GM13977 (cell line): ENCODE measurements around the gene UBE2I.

Experiments
- DNase-seq: peaks from one replicate; pipeline ENCODE4 v3.0.0; 2012; ENCODE audit warnings: low spot score
- in situ Hi-C: fragments of 300-500 bp; cut with MboI; formaldehyde crosslinking; loops from one replicate; pipeline ENCODE4 v1.12.0; 2022; ENCODE audit warnings: low sequenced_read_pairs, low pct_unique_long_range_greater_than_20kb, mixed read lengths, inconsistent platforms; ENCODE audit not compliant: unreplicated experiment
- TF ChIP-seq, protein P1 (sequence below): IDR thresholded peaks from 2 replicates; pipeline ENCODE4 v1.5.1; 2012; ENCODE audit warnings: mild to moderate bottlenecking, control low read depth; ENCODE audit not compliant: insufficient read depth; ENCODE audit errors: extremely low read depth, missing control alignments

UBE2I gene

DNA sequence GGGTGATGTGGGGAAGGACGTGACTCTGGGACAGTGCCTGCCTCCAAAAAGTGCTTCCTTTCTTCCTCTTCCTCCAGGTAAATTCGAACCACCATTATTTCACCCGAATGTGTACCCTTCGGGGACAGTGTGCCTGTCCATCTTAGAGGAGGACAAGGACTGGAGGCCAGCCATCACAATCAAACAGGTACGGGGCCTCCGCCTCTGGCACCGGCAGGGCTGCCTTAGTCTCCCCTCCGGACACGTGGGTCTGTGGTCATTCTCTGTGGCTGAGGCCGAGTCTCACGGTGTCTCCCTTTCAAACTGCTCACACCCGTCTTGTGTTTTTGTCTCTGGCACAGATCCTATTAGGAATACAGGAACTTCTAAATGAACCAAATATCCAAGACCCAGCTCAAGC is 10.7 kb downstream of the UBE2I start:
- in situ Hi-C loops = no loop called here
- TF ChIP-seq, protein P1, sequence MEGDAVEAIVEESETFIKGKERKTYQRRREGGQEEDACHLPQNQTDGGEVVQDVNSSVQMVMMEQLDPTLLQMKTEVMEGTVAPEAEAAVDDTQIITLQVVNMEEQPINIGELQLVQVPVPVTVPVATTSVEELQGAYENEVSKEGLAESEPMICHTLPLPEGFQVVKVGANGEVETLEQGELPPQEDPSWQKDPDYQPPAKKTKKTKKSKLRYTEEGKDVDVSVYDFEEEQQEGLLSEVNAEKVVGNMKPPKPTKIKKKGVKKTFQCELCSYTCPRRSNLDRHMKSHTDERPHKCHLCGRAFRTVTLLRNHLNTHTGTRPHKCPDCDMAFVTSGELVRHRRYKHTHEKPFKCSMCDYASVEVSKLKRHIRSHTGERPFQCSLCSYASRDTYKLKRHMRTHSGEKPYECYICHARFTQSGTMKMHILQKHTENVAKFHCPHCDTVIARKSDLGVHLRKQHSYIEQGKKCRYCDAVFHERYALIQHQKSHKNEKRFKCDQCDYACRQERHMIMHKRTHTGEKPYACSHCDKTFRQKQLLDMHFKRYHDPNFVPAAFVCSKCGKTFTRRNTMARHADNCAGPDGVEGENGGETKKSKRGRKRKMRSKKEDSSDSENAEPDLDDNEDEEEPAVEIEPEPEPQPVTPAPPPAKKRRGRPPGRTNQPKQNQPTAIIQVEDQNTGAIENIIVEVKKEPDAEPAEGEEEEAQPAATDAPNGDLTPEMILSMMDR = no peak
- no peak for DNase-seq

DNA sequence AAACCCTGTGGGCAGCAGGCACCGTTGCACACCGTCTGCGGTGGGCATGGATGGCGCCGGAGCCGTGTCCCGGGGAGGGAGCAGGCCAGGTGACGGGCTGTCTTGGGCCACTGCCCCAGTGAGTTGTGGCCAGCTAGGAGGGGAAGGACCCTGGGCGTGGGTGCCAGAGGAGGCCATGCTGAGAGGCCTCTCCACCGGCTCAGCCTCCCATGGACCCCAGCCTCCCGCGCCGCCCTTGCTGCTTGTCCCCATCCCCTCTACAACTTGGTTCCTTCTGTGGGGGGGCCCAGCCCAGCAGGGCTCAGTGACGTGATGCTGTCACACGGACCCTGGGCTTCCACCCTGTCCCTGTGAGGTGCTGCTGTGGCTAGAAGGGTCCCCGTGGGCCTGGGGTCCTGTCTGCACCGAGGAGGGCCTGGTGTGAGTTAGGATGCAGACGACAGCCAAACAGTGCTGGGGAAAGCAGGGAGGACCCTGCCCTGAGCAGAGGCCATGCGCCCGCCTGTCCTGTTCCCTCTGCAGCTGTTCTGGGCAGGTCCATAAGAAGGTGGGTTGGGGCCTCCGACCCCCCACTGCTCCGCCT is 11.3 kb downstream of the UBE2I start:
- in situ Hi-C loops = no loop called here

DNA sequence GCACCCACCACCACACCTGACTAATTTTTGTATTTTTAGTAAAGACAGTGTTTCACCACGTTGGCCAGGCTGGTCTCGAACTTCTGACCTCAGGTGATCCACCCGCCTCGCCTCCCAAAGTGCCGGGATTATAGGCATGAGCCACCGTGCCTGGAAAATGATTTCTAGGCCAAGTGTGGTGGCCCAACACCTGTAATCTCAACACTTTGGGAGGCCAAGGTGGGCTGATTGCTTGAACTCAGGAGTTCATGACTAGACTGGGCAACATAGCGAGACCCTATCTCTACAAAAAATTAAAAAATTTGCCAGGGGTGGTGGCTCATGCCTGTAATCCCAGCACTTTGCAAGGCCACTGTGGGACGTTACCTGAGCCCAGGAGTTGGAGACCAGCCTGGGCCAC is 13.0 kb downstream of the UBE2I start:
- DNase-seq = no peak
- TF ChIP-seq, protein P1 = no peak
- in situ Hi-C loops = no loop called here

More for the DNA sequence above, 11.3 kb downstream of the UBE2I start:
- no peak for DNase-seq
- TF ChIP-seq, protein P1 = no peak

DNA sequence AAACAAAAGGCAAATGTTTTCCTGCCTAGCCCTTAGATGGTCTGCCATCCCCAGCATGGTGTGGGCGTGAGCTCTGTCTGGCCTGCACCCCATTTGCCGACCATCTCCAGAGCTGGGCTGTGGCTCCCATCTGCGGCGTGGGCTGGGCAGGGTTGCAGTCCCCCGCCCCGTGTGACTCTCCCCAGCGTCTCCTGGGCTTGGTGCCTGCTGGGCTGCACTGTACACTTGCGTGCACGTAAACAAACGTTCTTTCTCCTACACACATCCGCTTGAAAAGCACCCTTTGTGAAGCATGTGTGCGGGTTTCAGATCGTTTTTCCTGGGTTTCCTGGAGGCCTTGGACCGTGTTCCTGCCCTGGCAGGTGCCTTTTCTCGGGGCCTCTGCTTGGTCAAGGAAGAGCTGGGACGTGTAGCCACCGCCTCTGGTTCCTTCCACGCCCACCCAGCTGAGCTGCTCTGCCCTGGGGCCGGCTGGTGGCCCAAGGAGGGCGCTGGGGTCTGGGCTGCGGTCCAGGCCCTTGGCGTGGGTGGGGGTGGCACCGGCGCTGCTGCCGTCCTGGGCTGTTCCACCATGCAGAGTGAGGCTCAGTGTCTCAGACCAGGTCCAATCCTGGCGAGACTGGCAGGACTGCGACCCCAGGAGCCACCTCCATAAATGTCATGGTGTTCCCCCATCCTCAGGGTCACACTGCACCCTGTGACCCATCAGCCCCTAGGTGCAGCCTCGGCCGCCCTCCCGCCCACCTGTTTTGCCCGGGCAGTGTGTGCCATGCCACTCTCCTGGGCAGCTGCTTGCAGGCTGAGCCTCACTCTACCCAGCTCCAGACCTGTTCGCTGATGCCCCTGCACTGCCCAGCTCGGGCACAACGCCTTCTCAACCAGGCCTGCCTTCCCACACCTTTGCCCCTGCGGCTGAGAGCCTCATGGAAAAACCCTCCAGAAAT is 14.1 kb downstream of the UBE2I start:
- in situ Hi-C loops = no loop called here
- no peak for DNase-seq
- TF ChIP-seq, protein P1 = no peak

DNA sequence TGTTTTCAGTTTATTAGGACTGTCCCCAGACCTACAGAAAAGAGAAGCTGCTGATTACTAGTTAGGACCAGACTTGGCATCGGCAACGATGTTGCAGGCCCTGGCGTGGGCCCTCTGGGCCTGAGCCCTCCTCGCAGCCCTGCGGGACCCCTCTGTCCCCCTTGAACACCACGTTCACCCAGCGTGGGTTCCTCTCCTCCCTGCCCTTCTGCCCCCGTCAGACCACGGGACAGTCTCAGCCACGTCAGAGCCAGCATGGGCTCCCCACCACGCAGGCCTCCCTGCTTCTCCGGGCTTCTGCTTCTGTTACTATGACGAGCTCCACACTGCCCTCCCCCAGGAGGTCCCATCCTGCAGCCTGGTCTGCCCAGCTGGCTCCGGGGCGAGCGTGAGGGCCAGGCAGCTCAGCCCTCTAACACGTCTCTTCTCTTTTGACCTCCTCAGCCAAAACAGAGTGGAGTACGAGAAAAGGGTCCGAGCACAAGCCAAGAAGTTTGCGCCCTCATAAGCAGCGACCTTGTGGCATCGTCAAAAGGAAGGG is 14.9 kb downstream of the UBE2I start:
- TF ChIP-seq, protein P1 = no peak
- DNase-seq = no peak
- in situ Hi-C loops = no loop called here

DNA sequence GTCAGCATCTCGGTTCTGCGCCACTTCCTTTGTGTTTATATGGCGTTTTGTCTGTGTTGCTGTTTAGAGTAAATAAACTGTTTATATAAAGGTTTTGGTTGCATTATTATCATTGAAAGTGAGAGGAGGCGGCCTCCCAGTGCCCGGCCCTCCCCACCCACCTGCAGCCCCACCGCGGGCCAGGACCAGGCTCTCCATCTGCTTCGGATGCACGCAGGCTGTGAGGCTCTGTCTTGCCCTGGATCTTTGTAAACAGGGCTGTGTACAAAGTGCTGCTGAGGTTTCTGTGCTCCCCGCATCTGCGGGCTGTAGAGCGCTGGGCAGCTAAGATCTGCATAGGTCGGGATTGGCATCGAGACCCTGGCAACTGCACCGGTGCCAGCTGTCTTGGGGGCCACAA is 15.8 kb downstream of the UBE2I start:
- in situ Hi-C loops = no loop called here

More for the DNA sequence above, 15.8 kb downstream of the UBE2I start:
- no peak for DNase-seq
- TF ChIP-seq, protein P1 = no peak
